HG03378 (cell line): ENCODE results near the gene EGLN3.

Experiments
- ATAC-seq: cut with Tn5 transposase; IDR thresholded peaks from one replicate; pipeline ENCODE4 v1.9.1; 2021; ENCODE audit warnings: mild to moderate bottlenecking, moderate library complexity; ENCODE audit not compliant: unreplicated experiment

EGLN3 gene

GRCh38 chr14:33876274-33876673 is 74.6 kb downstream of the EGLN3 start:
- ATAC-seq, result no peak
